Progenitor cell of endocrine pancreas (in vitro differentiated cells): ENCODE measurements around the gene KIAA1328. TPM values are rescaled to one million over a fixed set of nuclear protein-coding genes. Genes with fewer than 3 reads are reported as not detected.
"Not testable (repeated sequence)": the region's sequence is repeated elsewhere in the genome, so short reads cannot be mapped to it uniquely, and the experiment has no call there.

Source experiments
- DNase-seq: peaks from one replicate; pipeline ENCODE4 v3.0.0; 2021; ENCODE audit warnings: low spot score; ENCODE audit not compliant: unreplicated experiment
- H3K27ac Mint-ChIP-seq: 2 replicates; pipeline ENCODE4 v1.8.0; 2021; ENCODE audit warnings: mild to moderate bottlenecking, moderate library complexity, mixed read lengths
- H3K27me3 Mint-ChIP-seq: 2 replicates; pipeline ENCODE4 v1.8.0; 2021; ENCODE audit warnings: mixed read lengths
- H3K36me3 Mint-ChIP-seq: 2 replicates; pipeline ENCODE4 v1.8.0; 2022; ENCODE audit warnings: mixed read lengths; ENCODE audit not compliant: insufficient read depth
- H3K4me1 Mint-ChIP-seq: 2 replicates; pipeline ENCODE4 v1.8.0; 2021; ENCODE audit warnings: low read depth, mixed read lengths
- H3K4me3 Mint-ChIP-seq: 2 replicates; pipeline ENCODE4 v1.8.0; 2021; ENCODE audit warnings: low read depth, mild to moderate bottlenecking, moderate library complexity, mixed read lengths
- H3K9me3 Mint-ChIP-seq: 2 replicates; pipeline ENCODE4 v1.8.0; 2021; ENCODE audit warnings: low read depth, mixed read lengths
- total RNA-seq: library from RNA; stranded (reverse); gene quantifications from 2 replicates; pipeline ENCODE4 v1.2.1, GENCODE V29; 2021
- TF ChIP-seq, protein P1 (sequence below): fragments of 200-600 bp; sonication (generic); IDR thresholded peaks from one replicate; pipeline ENCODE4 v1.5.0; 2021; ENCODE audit warnings: antibody characterized with exemption, mild to moderate bottlenecking; ENCODE audit not compliant: unreplicated experiment

Gene KIAA1328
- total RNA-seq, 1 donor from 2014 or later: 12.4 TPM

DNA sequence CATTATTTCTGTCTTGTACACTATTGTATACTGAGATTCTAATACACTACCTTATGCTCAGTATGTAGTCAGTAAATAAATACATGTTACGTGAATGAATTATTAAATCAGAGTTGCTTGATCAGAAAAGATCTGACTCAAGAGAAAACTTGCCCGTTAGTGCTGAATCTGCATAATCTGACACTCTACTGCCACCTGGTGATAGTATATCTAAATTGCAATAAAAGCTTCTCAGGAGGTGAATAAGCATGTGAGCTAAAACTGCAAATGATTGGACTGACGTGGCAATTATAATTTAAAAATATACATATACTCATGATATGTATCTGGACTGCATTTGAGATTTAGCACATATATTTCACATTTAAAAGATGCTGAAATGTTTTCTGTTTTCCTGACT is 70.4 kb downstream of the KIAA1328 start:
- H3K4me1 Mint-ChIP-seq: no peaks in the 10 kb centered on the region
- TF ChIP-seq, protein P1, sequence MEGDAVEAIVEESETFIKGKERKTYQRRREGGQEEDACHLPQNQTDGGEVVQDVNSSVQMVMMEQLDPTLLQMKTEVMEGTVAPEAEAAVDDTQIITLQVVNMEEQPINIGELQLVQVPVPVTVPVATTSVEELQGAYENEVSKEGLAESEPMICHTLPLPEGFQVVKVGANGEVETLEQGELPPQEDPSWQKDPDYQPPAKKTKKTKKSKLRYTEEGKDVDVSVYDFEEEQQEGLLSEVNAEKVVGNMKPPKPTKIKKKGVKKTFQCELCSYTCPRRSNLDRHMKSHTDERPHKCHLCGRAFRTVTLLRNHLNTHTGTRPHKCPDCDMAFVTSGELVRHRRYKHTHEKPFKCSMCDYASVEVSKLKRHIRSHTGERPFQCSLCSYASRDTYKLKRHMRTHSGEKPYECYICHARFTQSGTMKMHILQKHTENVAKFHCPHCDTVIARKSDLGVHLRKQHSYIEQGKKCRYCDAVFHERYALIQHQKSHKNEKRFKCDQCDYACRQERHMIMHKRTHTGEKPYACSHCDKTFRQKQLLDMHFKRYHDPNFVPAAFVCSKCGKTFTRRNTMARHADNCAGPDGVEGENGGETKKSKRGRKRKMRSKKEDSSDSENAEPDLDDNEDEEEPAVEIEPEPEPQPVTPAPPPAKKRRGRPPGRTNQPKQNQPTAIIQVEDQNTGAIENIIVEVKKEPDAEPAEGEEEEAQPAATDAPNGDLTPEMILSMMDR: peak; percentile 35
- H3K4me3 Mint-ChIP-seq: no peak overlapping the region
- no peak for DNase-seq
- no peak overlapping the region for H3K27ac Mint-ChIP-seq
- no peaks in the 10 kb centered on the region for H3K27me3 Mint-ChIP-seq
- H3K9me3 Mint-ChIP-seq: no peaks in the 10 kb centered on the region
- H3K36me3 Mint-ChIP-seq: no peaks in the 10 kb centered on the region

DNA sequence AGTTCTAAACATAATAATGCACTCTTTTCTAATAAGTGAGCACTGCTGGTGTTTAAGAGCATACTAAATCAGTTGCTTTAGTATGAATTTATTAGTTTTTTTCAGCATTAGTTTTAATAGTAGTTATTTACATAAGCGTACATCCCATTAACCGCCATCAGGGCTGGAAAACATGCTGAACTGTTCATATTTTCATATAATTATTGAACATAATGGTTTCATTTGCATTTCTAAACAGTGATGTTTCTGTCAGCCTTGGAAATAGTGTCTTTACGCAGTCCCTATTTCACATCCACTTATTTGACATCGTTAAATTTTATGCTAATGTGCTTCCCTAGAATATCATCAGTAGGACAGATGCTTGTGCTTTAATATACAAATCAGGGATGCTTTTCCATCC is 71.5 kb downstream of the KIAA1328 start:
- H3K4me1 Mint-ChIP-seq: no peaks in the 10 kb centered on the region
- H3K27me3 Mint-ChIP-seq: no peaks in the 10 kb centered on the region
- no peak overlapping the region for H3K27ac Mint-ChIP-seq
- TF ChIP-seq, protein P1: no peak
- no peaks in the 10 kb centered on the region for H3K36me3 Mint-ChIP-seq
- DNase-seq: no peak
- no peak overlapping the region for H3K4me3 Mint-ChIP-seq
- no peaks in the 10 kb centered on the region for H3K9me3 Mint-ChIP-seq

DNA sequence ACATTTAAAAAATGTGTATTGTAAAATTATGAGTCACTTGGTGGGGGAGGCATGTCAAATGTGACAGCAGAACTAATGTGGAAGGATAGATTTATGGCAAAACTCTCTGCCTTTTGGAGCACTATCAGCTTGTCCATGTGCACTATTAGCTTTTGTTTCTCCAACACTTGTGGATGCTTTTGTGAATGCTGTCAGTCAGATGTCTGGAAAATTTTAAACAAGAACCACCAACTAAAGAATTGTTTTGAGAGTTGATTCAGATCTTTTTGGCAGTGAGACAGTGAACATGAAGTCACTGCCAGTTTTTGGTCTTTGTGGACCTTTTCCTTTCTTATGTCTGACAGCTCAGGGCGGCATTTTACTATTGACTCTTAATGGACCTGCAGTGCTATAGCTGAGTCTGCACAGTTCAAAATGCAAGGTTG is 72.4 kb downstream of the KIAA1328 start:
- no peaks in the 10 kb centered on the region for H3K27me3 Mint-ChIP-seq
- no peak overlapping the region for H3K27ac Mint-ChIP-seq
- H3K9me3 Mint-ChIP-seq: no peaks in the 10 kb centered on the region
- no peaks in the 10 kb centered on the region for H3K36me3 Mint-ChIP-seq
- DNase-seq: no peak
- TF ChIP-seq, protein P1: no peak
- H3K4me3 Mint-ChIP-seq: no peak overlapping the region
- H3K4me1 Mint-ChIP-seq: no peaks in the 10 kb centered on the region

DNA sequence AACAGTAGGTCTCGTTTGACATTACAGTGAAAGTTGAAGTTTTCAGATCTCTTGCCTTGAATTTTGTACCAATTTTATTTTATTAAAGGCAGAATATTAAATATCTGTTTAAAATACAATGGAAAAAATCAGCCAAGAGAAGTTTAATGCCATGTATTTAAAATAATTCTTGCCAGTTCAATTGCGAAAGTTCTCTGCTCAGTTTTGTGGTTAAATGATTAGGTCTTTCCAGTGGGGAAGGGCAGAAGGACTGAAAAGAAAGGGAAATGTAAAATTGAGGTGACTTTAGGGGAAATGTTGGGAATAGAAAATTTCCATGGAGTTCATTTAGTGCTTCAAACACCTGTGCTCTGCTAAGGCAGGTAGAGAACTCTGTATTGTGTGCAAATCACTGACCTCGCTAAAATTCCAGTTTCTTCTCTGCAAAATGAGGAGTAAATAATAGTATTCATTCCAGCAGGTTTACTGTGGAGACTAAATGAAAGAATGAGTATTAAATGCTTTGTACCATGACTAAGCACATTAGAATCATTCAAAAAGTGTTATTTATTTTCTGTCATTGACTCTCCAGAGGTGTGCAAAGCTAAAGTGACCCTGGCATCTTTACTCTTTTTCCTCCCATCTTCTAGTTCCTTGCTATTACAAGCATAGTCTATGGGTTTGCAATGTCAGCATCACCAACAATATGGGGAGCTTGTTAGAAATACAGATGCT is 74.4 kb downstream of the KIAA1328 start:
- Mint-ChIP-seq H3K36me3 (no peaks in the 10 kb centered on the region), H3K9me3 (peaks cover 3% of the 10 kb centered on the region), H3K27me3 (no peaks in the 10 kb centered on the region), H3K4me3 (no peak overlapping the region), H3K4me1 (no peaks in the 10 kb centered on the region), H3K27ac (no peak overlapping the region)
- no peak for DNase-seq
- TF ChIP-seq, protein P1: no peak

DNA sequence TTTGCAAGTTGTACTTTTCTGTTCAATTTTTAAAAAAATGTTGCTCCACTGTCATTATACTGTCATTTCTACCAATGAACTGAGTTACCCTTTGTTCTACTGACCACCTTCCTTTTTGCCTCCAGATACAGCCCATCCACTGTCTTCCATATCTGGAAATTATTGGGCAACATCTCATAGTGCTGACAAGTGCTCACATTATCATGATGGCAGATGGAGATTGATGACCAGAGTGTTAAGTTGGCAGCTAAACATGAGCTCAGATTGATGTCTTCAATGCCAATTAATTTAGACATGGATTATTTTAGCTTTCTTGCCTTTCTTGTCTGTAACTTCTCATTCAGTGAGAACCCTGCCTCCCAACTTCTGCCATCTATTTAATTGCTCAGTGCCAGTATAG is 76.6 kb downstream of the KIAA1328 start:
- DNase-seq: no peak
- Mint-ChIP-seq H3K4me3 (no peak overlapping the region), H3K4me1 (no peaks in the 10 kb centered on the region), H3K27ac (no peak overlapping the region), H3K27me3 (no peaks in the 10 kb centered on the region), H3K36me3 (peaks cover 2% of the 10 kb centered on the region), H3K9me3 (peaks cover 3% of the 10 kb centered on the region)
- TF ChIP-seq, protein P1: no peak

DNA sequence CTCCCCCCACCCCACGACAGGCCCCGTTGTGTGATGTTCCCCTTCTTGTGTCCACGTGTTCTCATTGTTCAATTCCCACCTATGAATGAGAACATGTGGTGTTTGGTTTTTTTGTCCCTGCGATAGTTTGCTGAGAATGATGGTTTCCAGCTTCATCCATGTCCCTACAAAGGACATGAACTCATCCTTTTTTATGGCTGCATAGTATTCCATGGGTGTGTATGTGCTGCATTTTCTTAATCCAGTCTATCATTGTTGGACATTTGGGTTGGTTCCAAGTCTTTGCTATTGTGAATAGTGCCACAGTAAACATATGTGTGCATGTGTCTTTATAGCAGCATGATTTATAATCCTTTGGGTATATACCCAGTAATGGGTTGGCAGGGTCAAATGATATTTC is 80.4 kb downstream of the KIAA1328 start:
- H3K4me3 Mint-ChIP-seq, H3K9me3 Mint-ChIP-seq, H3K36me3 Mint-ChIP-seq, H3K27ac Mint-ChIP-seq, H3K27me3 Mint-ChIP-seq, H3K4me1 Mint-ChIP-seq, DNase-seq: not testable (repeated sequence)
